ENCODE results near the gene CACNA1I.

DNA sequence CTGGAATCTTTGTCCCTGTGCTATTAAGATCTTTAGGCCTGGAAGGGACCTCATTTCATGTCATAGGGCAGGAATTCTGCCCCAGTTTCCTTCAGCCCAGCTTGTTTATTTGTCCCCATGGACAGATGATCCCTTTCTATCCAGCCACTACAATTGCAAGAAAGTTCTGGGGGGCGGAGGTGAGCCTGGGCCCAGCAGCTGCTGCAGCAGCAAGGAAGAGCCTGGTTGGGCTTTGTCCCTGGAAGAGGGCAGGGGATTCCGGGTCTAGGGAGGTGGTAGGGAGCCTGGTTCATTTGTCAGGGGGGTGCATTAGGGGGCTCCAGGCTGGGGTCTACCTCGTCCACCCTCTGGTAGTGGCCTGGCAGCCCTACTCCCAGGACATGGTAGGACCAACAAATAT, 16.4 kb upstream of the CACNA1I start:
- TF ChIP-seq, protein P1, sequence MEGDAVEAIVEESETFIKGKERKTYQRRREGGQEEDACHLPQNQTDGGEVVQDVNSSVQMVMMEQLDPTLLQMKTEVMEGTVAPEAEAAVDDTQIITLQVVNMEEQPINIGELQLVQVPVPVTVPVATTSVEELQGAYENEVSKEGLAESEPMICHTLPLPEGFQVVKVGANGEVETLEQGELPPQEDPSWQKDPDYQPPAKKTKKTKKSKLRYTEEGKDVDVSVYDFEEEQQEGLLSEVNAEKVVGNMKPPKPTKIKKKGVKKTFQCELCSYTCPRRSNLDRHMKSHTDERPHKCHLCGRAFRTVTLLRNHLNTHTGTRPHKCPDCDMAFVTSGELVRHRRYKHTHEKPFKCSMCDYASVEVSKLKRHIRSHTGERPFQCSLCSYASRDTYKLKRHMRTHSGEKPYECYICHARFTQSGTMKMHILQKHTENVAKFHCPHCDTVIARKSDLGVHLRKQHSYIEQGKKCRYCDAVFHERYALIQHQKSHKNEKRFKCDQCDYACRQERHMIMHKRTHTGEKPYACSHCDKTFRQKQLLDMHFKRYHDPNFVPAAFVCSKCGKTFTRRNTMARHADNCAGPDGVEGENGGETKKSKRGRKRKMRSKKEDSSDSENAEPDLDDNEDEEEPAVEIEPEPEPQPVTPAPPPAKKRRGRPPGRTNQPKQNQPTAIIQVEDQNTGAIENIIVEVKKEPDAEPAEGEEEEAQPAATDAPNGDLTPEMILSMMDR (IDR thresholded peaks at IDR 0.05 in 4 of 5, conservative IDR thresholded peaks at IDR 0.05 in 1 of 5): no peak
- no peak for TF ChIP-seq POLR2A (IDR thresholded peaks at IDR 0.05)
